SH-SY5Y (cell line): Measurements from ENCODE around the gene KSR1.

Experiments used
- GATA2 ChIP-seq: IDR thresholded peaks from 2 replicates; pipeline ENCODE4 v1.6.1; 2011; ENCODE audit warnings: mild to moderate bottlenecking, low read depth, low read length
- GATA3 ChIP-seq: IDR thresholded peaks from 2 replicates; pipeline ENCODE4 v1.6.1; 2011; ENCODE audit warnings: low read depth, mild to moderate bottlenecking, low read length, moderate library complexity

GRCh38 chr17:27503611-27504010 lies 47.4 kb downstream of the KSR1 start:
- no peak for TF ChIP-seq GATA3
- TF ChIP-seq GATA2 = no peak
